HG02798 (cell line): ENCODE results near the gene COL4A2.
A peak's percentile ranks its signal among the peaks of the same experiment; 100 is the strongest.

ENCODE experiments used
- ATAC-seq: cut with Tn5 transposase; IDR thresholded peaks from one replicate; pipeline ENCODE4 v1.9.1; 2021; ENCODE audit warnings: mild to moderate bottlenecking; ENCODE audit not compliant: unreplicated experiment, poor library complexity

The COL4A2 gene

DNA sequence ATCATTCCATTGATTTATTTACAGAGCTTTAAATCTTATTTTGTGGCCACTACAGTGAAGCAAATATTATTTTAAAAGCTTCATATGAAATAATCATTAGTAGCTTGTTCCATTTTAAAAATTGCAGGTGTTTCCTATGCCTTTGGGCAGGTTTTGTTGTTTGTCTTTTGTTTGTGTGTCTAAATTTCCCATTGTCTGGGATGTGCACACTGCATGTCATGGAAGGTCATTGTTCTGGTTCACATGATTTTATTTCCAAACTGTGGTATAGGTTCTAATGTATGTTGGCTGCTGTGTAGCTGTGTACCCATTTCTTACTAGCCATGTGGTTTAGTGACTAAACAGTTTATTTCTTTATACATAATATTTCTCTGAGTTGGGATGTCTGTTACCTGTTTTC is 65.6 kb downstream of the COL4A2 start:
- no peak for ATAC-seq

DNA sequence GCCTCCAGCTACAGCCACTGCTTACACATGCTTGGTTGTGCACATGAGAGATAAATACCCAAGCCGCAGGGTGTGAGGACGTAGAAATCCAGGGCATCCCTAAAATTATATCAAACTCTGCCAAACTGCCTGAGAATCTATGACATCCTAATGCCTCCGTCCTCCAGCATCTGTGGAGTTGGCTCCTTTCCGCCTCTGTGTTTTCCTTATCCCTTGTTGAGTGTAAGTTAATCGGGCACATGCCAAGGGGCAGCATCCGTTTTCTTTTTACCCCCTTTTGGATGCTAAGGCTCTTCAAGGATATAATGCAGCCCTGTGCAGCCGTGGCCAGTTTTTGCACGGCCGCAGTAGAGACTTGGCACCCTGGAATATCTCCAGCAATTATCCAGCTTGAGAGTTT is 66.5 kb downstream of the COL4A2 start:
- ATAC-seq, result no peak

DNA sequence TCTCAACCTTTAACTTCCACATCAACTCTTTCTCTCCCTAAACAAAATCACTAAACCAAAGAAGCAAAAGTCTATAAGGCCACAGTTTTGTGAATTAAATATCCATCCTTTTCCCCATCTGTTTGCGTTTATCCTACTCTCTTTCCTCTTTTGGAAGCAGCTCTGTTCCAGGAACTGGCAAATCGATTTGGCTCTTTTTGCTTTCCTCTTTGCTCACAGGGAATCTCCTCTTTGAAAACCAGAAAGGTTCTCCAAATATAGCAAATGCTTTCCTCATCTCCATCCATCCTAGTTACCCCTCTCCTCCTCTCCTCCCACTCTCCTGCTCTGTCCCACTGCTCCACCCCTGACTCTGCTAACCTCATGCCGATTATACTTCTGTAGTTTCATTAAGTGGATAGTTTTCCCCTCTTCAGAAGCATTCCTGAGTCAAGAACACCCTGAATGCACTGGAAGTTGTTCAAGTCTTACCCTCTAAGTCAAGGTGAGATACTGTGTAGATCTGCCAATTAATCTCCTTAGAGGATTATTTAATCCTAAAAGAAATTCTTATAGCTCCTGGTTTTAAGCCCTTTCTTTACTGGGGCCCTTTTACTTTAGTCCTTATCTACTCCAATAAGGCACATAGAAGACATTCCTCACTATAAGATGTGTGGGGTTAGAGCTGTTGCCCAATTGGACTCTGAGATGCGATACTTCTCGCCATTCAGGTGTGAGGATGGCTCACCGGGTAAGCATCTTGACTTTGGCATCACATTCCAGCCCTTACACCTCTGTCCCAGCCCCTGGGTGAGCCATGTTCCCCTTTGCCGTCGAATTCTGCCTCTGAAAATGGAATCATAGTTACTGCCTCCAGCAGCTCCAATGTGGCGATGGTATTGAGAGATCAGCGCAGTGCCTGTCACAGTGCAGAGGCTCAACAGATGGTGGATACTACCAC is 67.6 kb downstream of the COL4A2 start:
- no peak for ATAC-seq

GRCh38 chr13:110376120-110376519 is 69.0 kb downstream of the COL4A2 start:
- no peak for ATAC-seq

DNA sequence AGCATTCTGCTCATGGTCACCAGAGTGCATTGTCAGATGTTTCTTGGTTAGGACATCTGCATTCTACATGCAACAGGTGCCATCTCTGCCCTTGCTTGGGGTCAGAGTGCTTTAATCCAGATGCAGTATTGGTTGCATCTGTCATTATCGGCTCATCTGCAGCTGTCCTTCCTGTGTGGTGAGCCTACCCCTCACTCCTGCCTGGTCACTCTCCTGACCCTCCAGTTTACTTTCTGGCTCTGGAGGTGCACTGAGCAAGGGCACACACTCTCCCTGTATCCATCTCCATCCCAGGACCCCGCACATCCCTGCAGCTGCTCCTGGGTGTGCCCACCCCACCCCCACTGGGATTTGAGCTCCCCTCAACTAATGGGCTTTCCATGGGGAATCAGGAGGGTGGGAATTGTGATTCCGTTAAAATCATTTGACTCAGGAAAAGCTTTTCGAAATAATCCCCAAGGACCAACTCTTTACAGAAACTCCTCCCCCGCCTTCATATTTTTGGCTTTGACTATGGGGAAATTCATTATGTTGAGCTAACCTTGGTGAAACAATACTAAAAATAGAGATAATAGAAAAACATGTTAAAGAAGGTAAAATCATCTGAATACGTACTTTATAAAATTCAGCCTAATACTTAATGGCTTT is 70.2 kb downstream of the COL4A2 start:
- no peak for ATAC-seq

DNA sequence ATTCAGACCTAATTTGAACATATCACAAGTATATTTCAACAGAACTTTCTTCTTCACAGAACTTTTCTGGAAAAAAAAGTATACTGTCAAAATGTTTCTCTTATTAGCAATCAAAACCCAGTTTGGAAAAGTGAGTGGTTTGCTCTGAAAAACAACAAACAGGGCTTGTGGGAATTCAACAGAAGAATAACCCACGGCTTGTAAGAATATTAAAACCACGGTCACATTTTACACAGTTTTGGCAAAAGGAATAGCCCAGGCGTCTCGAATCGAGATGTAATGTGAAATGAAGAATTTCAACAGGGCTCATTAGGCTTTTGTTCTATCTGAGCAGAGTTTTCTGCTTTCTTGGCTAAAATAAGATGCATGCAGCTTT is 70.7 kb downstream of the COL4A2 start:
- ATAC-seq, result no peak

DNA sequence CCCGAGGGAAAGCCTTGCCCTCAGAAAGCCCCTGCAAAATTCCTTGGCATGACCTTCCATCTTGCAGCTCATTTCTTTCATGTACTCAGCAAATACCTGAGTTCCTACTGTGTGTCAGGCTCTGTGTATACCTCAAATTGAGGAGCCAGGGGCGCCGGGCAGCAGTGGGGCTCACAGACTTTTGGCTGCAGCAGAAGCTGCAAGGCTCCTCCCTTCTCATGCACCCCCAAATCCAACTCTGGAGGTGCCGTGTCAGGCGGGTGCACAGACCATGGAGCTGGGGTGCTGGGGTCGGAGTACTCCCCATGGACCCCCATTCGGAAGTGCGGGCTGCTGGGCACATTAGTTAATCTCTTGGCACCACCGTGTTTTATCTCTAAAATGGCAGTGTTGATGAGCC is 72.3 kb downstream of the COL4A2 start:
- no peak for ATAC-seq

DNA sequence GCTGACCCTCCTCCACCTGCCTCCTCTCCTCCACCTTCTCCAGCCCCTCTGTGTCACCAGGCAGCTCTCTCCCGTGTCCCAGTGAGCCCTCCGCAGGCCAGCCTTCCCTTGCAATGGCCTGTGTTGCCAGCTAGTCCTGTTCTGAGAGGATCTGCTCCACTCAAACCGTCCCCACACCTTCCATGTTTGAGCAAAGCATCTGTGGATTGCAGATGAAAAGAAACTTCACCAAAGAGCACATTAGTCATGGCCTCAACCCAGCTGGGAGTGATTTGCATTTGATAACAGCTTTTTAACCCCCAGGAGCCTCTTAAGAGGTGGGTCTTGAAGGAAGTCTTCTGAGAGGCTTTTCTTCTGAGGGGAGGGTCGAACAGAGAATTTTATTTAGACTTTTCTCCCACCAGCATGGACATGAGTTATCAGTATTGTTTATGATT is 72.8 kb downstream of the COL4A2 start:
- no peak for ATAC-seq

- ATAC-seq, result no peak
Observed at GRCh38 chr13:110380359-110381028, 73.4 kb downstream of the COL4A2 start.

- ATAC-seq, result no peak
Observed at GRCh38 chr13:110381029-110381360, 73.9 kb downstream of the COL4A2 start.

- ATAC-seq, result no peak
Observed at GRCh38 chr13:110382229-110382628, 75.1 kb downstream of the COL4A2 start.

GRCh38 chr13:110382830-110383229 is 75.7 kb downstream of the COL4A2 start:
- ATAC-seq, result no peak

DNA sequence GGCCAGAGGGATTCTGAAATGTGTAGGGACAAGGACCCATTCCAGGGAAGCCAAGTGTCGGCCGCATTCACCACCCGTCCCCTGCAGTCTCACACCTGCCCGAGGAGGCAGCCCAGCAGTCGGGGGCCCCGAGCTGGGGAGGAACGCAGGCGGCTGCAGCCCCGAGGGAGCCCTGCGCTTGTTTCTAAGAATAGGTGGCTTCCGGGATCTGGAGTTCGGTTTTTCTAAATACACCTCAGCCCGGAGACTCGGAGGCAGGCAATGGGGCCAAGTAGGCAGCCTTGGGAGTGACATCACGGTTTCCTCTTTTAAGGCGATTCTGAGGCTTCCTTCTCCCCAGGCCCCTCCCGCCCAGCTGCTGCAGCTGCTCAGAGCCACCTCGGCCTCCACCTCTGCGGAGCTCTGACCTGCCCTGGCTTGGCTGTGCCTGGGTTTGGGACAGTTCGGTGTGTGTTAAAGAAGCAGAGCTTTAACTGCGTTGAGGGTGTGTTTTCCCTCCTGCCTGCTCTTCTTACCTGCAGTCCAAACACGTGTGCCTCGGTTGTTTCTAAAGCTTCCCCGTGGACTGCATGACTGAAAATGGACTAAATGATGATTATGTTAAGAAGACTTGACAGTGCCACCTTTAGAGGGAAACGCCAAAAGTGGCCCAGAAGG is 80.5 kb downstream of the COL4A2 start:
- ATAC-seq, result peak; percentile 95

DNA sequence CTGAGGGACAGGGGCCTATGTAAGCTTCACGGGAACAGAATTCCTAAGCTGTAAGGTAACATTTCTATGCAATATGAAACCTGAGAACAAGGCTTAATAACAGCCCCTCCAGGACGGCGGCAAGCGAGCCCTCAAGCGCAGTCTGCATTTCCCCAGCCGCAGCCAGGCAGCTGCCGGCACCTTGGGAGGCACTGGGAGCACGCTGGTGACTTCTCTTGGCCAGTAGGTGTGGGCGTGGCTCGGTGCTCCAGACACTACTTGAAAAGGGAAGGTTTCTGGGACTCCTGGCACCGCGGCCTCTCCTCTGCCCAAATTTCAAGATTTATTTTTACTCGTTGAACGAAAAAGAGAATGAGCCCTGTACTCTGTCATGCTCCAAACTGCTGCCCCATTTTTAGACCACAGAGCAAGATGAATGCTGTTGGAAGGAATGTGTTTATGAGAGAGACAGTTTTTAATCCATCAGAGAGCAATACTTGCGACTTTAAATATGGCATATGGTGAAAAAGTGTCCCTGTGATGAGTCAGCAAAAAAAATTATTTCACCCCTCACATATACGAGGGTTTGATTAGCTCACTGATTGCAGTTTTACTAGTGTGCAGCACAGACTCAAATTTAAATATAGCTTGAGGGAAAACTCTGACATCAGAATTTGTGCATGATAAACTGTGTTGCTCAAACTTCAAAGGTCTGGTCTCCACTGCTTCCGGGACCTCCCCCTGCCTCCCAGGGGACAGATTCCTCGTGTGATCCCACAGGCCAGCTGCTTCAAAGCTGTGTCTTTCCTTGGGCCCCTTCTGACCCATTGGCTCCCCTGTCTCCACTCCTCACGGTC is 81.2 kb downstream of the COL4A2 start:
- ATAC-seq, result no peak

DNA sequence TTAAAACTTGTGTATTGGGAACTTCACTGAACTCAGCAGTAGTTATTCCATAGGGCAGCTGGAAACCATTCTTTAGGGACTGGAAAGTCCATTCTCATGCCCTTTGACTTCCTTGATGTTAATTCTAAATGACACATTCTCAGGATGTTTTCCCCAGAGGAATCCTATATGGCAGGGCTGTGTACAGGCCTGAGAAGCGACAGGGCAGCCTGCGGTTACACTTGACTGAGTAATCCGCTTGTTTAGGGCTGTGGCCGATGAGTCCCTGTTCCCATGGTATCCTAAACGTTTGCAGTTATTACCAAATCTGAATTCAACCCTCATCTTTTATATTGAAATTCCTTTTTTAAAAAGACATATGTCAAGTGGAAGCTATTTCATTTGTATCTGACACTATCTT is 83.5 kb downstream of the COL4A2 start:
- ATAC-seq, result no peak

- ATAC-seq, result no peak
Observed at GRCh38 chr13:110391273-110391672, 84.2 kb downstream of the COL4A2 start.

DNA sequence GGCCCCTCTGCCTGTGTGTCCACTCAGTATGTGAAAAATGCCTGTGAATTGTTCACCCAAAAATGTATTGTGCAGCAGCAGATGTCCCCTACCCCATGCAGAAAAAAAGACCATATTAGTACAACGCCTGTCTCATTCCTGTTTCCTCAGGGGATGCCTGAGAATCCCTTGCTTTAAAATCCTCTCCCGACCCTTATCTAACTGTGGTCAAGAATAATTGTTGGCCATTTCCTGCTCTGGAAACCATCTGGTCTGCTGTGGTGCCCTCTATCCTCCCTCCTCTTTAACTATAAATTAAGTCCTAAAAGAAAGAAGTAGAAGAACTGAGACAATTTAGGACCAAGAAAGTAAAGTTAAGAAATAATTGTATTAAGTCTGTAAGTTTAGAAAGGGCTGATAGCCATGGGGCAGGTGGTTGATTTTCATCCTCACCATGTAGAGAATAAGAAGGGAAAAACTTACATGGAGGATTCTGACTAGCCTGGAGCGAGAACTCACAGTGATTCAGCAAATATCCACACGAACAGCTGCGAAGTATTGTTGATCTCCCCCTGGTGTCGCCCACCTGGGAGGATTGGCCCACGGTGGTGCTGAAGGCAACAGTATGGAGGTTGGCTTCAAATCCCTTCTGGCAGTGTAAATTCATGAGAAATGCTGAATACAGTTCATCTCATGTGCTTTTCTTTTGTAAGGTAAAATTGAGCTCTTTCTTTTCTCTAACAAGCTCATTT is 85.6 kb downstream of the COL4A2 start:
- no peak for ATAC-seq

DNA sequence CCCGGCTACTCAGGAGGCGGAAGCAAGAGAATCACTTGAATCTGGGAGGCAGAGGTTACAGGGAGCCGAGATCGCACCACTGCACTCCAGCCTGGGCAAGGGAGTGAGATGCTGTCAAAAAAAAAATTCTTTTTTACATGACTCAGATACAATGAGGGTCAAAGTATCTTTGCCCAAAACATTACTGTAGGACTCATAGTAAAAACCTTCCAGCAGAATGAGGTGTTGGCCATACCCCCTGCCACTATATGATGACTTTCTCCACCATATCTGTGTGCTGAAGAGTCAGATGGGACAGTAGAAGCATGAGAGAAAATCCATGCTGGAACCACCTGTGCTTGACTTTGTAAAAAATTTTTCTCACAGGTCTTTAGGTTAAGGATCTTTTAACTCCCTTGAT is 86.7 kb downstream of the COL4A2 start:
- ATAC-seq, result no peak

DNA sequence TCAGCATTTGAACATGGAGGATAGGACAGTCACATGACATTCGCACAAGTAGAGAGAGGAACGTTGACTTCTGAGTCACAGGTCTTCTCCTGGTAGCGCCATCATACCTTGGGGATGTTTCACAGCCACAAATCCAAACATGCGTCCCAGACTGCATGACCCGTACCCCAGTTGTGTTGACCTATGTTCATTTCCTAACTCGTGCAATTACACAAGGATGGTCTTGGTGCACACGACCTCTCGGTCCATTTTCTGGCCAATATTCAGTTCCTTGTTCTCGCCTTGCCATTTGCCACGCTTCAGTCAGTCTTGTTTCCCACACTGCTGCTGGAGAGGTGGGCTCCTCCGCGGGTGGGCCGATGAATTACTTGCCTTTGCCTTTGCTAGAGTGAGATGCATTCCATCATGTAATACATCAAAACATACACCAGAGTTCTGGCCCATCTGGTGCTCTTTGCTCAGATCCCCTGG is 87.3 kb downstream of the COL4A2 start:
- no peak for ATAC-seq
